PC-3 (cell line): ENCODE data around the gene CLTCL1.

ENCODE experiments used
- EZH2phosphoT487 ChIP-seq: fragments of 300-600 bp; sonication (generic); IDR thresholded peaks from 2 replicates; pipeline ENCODE4 v1.6.1; 2018; ENCODE audit warnings: mild to moderate bottlenecking, antibody characterized with exemption, low read length, borderline replicate concordance
- TF ChIP-seq, protein P1 (sequence below): fragments of 300-600 bp; sonication (generic); conservative IDR thresholded peaks from 2 replicates; pipeline ENCODE4 v1.5.1; 2017; ENCODE audit warnings: antibody characterized with exemption, low read depth, mild to moderate bottlenecking, low read length

DNA sequence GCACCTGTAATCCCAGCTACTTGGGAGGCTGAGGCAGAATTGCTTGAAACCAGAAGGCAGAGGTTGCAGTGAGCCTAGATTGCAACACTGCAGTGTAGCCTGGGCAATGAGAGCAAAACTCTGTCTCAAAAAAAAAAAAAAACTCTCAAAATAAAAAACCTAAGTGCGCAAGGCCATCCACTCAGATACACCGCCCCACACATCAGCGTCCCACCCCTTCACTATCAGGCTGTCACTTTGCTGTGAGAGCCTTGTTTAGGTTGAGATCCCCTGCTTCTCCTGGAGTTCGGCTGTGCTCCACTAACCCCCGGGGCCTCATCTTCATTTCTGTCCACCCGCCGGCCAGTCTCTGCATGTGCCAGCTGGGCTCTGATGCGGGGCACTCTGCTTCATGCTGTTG is 125.1 kb downstream of the CLTCL1 start:
- TF ChIP-seq, protein P1, sequence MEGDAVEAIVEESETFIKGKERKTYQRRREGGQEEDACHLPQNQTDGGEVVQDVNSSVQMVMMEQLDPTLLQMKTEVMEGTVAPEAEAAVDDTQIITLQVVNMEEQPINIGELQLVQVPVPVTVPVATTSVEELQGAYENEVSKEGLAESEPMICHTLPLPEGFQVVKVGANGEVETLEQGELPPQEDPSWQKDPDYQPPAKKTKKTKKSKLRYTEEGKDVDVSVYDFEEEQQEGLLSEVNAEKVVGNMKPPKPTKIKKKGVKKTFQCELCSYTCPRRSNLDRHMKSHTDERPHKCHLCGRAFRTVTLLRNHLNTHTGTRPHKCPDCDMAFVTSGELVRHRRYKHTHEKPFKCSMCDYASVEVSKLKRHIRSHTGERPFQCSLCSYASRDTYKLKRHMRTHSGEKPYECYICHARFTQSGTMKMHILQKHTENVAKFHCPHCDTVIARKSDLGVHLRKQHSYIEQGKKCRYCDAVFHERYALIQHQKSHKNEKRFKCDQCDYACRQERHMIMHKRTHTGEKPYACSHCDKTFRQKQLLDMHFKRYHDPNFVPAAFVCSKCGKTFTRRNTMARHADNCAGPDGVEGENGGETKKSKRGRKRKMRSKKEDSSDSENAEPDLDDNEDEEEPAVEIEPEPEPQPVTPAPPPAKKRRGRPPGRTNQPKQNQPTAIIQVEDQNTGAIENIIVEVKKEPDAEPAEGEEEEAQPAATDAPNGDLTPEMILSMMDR: no peak
- no peak for TF ChIP-seq EZH2phosphoT487
